A673 (cell line): ENCODE data around the gene GSTA3. TPM values are rescaled to one million over a fixed set of nuclear protein-coding genes. Genes with fewer than 3 reads are reported as not detected.

Experiments
- Bru-seq: library from RNA; stranded (reverse); fragments of 400-500 nt; gene quantifications from one replicate; lab custom pipeline; 2021; lab: Mats Ljungman, UMichigan
- BruChase-seq, 2 experiments: library from RNA; stranded (reverse); fragments of 400-500 nt; gene quantifications; one replicate each; lab custom pipeline; 2021; lab: Mats Ljungman, UMichigan
- BruUV-seq: library from RNA; stranded (reverse); fragments of 400-500 nt; replicated peaks from 2 replicates; lab custom pipeline; 2021; lab: Mats Ljungman, UMichigan
- CTCF ChIA-PET: fragments of 300-600 bp; sonication (Branson Sonifier 250); formaldehyde crosslinking; loops from one replicate; lab custom pipeline; 2022; ENCODE audit warnings: antibody characterized with exemption; lab: Charles Lee
- POLR2A ChIA-PET: fragments of 300-600 bp; sonication (Branson Sonifier 250); formaldehyde crosslinking; loops from one replicate; lab custom pipeline; 2022; ENCODE audit warnings: antibody characterized with exemption; ENCODE audit not compliant: low non-redundant PET; lab: Charles Lee
- DNase-seq: peaks from one replicate; pipeline ENCODE4 v3.0.0-alpha.2; 2015; ENCODE audit warnings: low spot score
- H3K27ac ChIP-seq: fragments of 200-600 bp; sonication (generic); 2 replicates; pipeline ENCODE4 v1.5.1; 2016; ENCODE audit warnings: mixed run types, low read depth, mild to moderate bottlenecking, mixed read lengths, antibody characterized with exemption, low read length; ENCODE audit not compliant: poor library complexity, severe bottlenecking
- H3K27me3 ChIP-seq: fragments of 200-600 bp; sonication (generic); replicated peaks from 2 replicates; pipeline ENCODE4 v1.6.1; 2017; ENCODE audit warnings: mixed run types, low read depth, mild to moderate bottlenecking, mixed read lengths, antibody characterized with exemption, low read length; ENCODE audit not compliant: insufficient read depth, poor library complexity
- H3K36me3 ChIP-seq: fragments of 200-600 bp; sonication (generic); 2 replicates; pipeline ENCODE4 v1.6.1; 2016; ENCODE audit warnings: mixed run types, mild to moderate bottlenecking, mixed read lengths, antibody characterized with exemption, low read length; ENCODE audit not compliant: insufficient read depth, poor library complexity, severe bottlenecking
- H3K4me1 ChIP-seq: fragments of 200-600 bp; sonication (generic); 2 replicates; pipeline ENCODE4 v1.6.1; 2017; ENCODE audit warnings: mixed run types, mild to moderate bottlenecking, mixed read lengths, antibody characterized with exemption, low read length; ENCODE audit not compliant: insufficient read depth, poor library complexity, severe bottlenecking
- H3K4me3 ChIP-seq: fragments of 200-600 bp; sonication (generic); 2 replicates; pipeline ENCODE4 v1.5.1; 2016; ENCODE audit warnings: low read depth, mixed run types, mild to moderate bottlenecking, mixed read lengths, low read length; ENCODE audit not compliant: poor library complexity, severe bottlenecking
- H3K9me3 ChIP-seq: fragments of 200-600 bp; sonication (generic); 2 replicates; pipeline ENCODE4 v1.6.1; 2016; ENCODE audit warnings: mixed run types, low read depth, mild to moderate bottlenecking, mixed read lengths, antibody characterized with exemption, low read length; ENCODE audit not compliant: poor library complexity, severe bottlenecking
- CTCF ChIP-seq: fragments of 300-800, 200-600 bp; sonication (generic); conservative IDR thresholded peaks from 2 replicates; pipeline ENCODE4 v1.5.1; 2017; ENCODE audit warnings: low read depth, mild to moderate bottlenecking, antibody characterized with exemption, low read length, moderate library complexity, mixed read lengths
- EZH2 ChIP-seq: fragments of 200-600 bp; sonication (generic); IDR thresholded peaks from 2 replicates; pipeline ENCODE4 v1.6.1; 2017; ENCODE audit warnings: borderline replicate concordance, low read depth, mild to moderate bottlenecking, mixed read lengths, antibody characterized with exemption, low read length; ENCODE audit not compliant: poor library complexity, severe bottlenecking
- intact Hi-C: fragments of 100-400 bp; cut with micrococcal nuclease; formaldehyde crosslinking; loops from one replicate; pipeline ENCODE4 v1.10.0; 2022; ENCODE audit not compliant: unreplicated experiment
- long read RNA-seq: library from polyadenylated mRNA; stranded (forward); transcript quantifications from one replicate; pipeline ENCODE4 v2.0.0, GENCODE V29; 2022
- total RNA-seq: library from RNA; stranded (reverse); gene quantifications from 2 replicates; pipeline ENCODE4 v1.2.3, GENCODE V29; 2021

GSTA3 gene
- total RNA-seq (not detected in 2 replicates), Bru-seq, nascent RNA (not detected), BruChase-seq, experiment 1, labeled RNA remaining after a 2-hour chase (not detected), BruChase-seq, experiment 2, labeled RNA remaining after a 6-hour chase (not detected)
- long read RNA-seq, result 0 reads

- TF ChIP-seq CTCF (no peak), EZH2 (no peak)
- no TSS peak for BruUV-seq
- ChIA-PET CTCF (no interaction called here), POLR2A (no interaction called here)
- H3K36me3 ChIP-seq, result no peaks in the 10 kb centered on the region
- no peaks in the 10 kb centered on the region for H3K4me1 ChIP-seq
- intact Hi-C loops, result no loop called here
- no peak within 1 kb of the TSS for H3K27ac ChIP-seq
- no peak for DNase-seq
- H3K4me3 ChIP-seq, result no peak within 1 kb of the TSS
- no peaks in the 10 kb centered on the region for H3K9me3 ChIP-seq
- no peaks in the 10 kb centered on the region for H3K27me3 ChIP-seq
These were observed at the start of gene GSTA3 for GRCh38 chr6:52909531-52909930. GSTA3 (minus strand) TSS chr6:52909698; CDS start chr6:52905834, 3,864 bp downstream.

GRCh38 chr6:52958546-52959255 lies 49.2 kb upstream of the GSTA3 start:
- no peak for DNase-seq
- ChIA-PET CTCF (interaction anchor here (0.6 kb wide), 1 partner anchor 37 kb away, joined by 4 read pairs; no protein-coding TSS in a partner anchor), POLR2A (no interaction called here)
- H3K9me3 ChIP-seq, result no peaks in the 10 kb centered on the region
- no peak for TF ChIP-seq EZH2
- TF ChIP-seq CTCF, result no peak
- BruUV-seq, result no TSS peak
- H3K4me1 ChIP-seq, result no peaks in the 10 kb centered on the region
- no peak overlapping the region for H3K4me3 ChIP-seq
- intact Hi-C loops, result no loop called here
- no peaks in the 10 kb centered on the region for H3K36me3 ChIP-seq
- H3K27ac ChIP-seq, result no peak overlapping the region
- H3K27me3 ChIP-seq, result no peaks in the 10 kb centered on the region

GRCh38 chr6:52955871-52956270 lies 46.4 kb upstream of the GSTA3 start:
- no peak overlapping the region for H3K4me3 ChIP-seq
- no peak overlapping the region for H3K27ac ChIP-seq
- BruUV-seq, result no TSS peak
- ChIA-PET CTCF (no interaction called here), POLR2A (no interaction called here)
- intact Hi-C loops, result no loop called here
- no peaks in the 10 kb centered on the region for H3K36me3 ChIP-seq
- DNase-seq, result no peak
- H3K9me3 ChIP-seq, result no peaks in the 10 kb centered on the region
- TF ChIP-seq EZH2 (no peak), CTCF (no peak)
- H3K27me3 ChIP-seq, result no peaks in the 10 kb centered on the region
- no peaks in the 10 kb centered on the region for H3K4me1 ChIP-seq
